Breast epithelium (tissue), 3 donors: ENCODE data around the gene MRPS24.

Source experiments
- CTCF ChIP-seq, 3 donors: fragments of 450-650 bp; IDR thresholded peaks; one replicate each; pipeline ENCODE4 v1.5.1; 2016 to 2017; ENCODE audit warnings: antibody characterized with exemption in 3 of 3, mild to moderate bottlenecking in 3 of 3, moderate library complexity in 3 of 3
- POLR2A ChIP-seq: fragments of 450-650 bp; IDR thresholded peaks from one replicate; pipeline ENCODE4 v1.6.1; 2016; ENCODE audit warnings: antibody characterized with exemption, mild to moderate bottlenecking, moderate library complexity
- POLR2AphosphoS5 ChIP-seq, 3 donors: sonication (generic); formaldehyde crosslinking; IDR thresholded peaks; one replicate each; pipeline ENCODE4 v1.6.1; 2017; ENCODE audit warnings: antibody characterized with exemption in 3 of 3

DNA sequence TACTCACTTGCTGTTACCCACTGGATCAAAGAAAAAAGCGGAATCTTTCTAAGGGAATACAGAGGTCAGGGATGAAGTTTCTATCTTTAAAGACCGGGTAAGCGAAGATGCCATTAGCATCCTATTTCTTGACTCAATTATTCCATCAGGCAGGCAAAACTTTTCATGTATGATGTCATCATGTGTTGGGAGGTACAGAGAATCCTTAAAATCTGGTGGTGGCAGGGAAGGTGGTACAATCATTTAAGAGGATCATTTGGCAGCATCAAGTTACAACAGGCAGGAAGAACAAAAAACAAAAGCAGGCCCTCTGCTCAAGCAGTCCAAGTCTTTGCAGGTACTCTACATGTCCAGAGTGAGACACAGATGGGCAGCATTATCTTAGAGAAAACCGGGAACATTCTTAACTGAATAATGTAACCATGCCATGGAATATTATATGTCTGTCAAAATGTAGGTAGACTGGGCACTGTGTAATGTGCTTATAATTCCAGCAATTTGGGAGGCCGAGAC, 33.3 kb upstream of the MRPS24 start:
- TF ChIP-seq CTCF (IDR thresholded peaks at IDR 0.05): no peak
- no peak for TF ChIP-seq POLR2AphosphoS5 (IDR thresholded peaks at IDR 0.05)
- no peak for TF ChIP-seq POLR2A
